Testis (tissue), 2 donors: ENCODE measurements around the gene RASSF8.
A peak's percentile ranks its signal among the peaks of the same experiment; 100 is the strongest.

Source experiments
- POLR2A ChIP-seq: fragments of 450-650 bp; IDR thresholded peaks from one replicate; pipeline ENCODE4 v1.6.1; 2017; ENCODE audit warnings: antibody characterized with exemption, mild to moderate bottlenecking, moderate library complexity
- TF ChIP-seq, protein P1 (sequence below), 3 experiments: fragments of 450-650 bp in 2 of 3; fragments of 200-600 bp in 1 of 3; sonication (generic) in 1 of 3; IDR thresholded peaks; one replicate each; pipeline ENCODE4 v1.5.1; 2016 to 2019; ENCODE audit warnings: antibody characterized with exemption in 3 of 3, mild to moderate bottlenecking in 2 of 3, moderate library complexity in 1 of 3

DNA sequence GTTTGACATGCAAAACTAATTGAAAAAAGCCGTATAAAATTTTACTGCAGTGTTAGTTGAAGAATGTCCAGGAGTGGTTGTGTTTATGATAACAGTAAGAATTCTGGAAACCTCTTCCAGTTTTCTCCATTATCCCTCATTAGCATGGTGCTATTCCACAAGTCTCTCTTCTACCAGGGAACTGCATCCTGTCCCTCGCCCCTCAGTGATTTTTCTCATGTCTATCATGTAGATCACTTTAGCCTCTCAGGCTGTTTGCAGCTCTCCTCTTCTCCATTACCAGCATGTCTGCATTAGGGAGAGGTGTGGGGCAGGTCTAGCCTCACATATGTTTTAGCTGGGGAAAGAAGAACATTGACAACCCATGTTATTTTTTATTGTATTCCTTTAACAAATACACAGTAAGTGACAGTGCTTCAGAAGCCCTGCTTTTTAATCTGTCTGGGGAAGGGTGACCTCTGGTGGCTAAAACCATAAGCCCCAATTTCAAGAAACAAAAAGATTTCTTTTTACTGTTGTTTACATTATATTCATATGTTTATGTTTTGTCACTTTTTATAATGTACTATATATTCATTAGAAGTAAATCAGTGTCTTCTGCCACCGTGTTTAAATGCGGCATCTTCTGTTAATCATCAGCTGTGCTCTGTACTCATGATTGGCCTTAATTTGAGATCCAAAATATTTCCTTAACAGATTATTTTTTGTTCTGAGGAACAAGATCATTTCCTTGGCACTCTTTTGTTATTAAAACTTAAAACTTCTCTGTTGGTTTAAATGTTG lies 70.7 kb downstream of the RASSF8 start:
- TF ChIP-seq, protein P1, sequence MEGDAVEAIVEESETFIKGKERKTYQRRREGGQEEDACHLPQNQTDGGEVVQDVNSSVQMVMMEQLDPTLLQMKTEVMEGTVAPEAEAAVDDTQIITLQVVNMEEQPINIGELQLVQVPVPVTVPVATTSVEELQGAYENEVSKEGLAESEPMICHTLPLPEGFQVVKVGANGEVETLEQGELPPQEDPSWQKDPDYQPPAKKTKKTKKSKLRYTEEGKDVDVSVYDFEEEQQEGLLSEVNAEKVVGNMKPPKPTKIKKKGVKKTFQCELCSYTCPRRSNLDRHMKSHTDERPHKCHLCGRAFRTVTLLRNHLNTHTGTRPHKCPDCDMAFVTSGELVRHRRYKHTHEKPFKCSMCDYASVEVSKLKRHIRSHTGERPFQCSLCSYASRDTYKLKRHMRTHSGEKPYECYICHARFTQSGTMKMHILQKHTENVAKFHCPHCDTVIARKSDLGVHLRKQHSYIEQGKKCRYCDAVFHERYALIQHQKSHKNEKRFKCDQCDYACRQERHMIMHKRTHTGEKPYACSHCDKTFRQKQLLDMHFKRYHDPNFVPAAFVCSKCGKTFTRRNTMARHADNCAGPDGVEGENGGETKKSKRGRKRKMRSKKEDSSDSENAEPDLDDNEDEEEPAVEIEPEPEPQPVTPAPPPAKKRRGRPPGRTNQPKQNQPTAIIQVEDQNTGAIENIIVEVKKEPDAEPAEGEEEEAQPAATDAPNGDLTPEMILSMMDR (IDR thresholded peaks at IDR 0.05): peak; percentile 58 to 82 (median 69)
- no peak for TF ChIP-seq POLR2A
